Activated B cell treated with CpG ODN at 0.5 μM for 24 hours (primary cell): ENCODE data around the gene CERCAM. TPM values are rescaled to one million over a fixed set of nuclear protein-coding genes. Genes with fewer than 3 reads are reported as not detected.

Experiments
- ATAC-seq: fragments of 200-7000 bp; cut with Tn5 transposase; one replicate; pipeline ENCODE4 v1.10.0; 2021; ENCODE audit warnings: low read depth, mild to moderate bottlenecking, moderate library complexity
- CTCF ChIA-PET: fragments of 350-600 bp; sonication (Branson Sonifier 250); formaldehyde crosslinking; loops from one replicate; lab custom pipeline; 2021; ENCODE audit warnings: antibody characterized with exemption; lab: Charles Lee
- POLR2A ChIA-PET: fragments of 350-600 bp; sonication (Branson Sonifier 250); formaldehyde crosslinking; loops from one replicate; lab custom pipeline; 2021; ENCODE audit warnings: antibody characterized with exemption; lab: Charles Lee
- DNase-seq: peaks from one replicate; pipeline ENCODE4 v3.0.0; 2022
- H3K27ac Mint-ChIP-seq: one replicate; pipeline ENCODE4 v1.8.0; 2020; ENCODE audit warnings: mixed read lengths
- H3K27me3 Mint-ChIP-seq: one replicate; pipeline ENCODE4 v1.8.0; 2021; ENCODE audit warnings: mixed read lengths
- H3K36me3 Mint-ChIP-seq: one replicate; pipeline ENCODE4 v1.8.0; 2021; ENCODE audit warnings: low read depth, mixed read lengths
- H3K4me1 Mint-ChIP-seq: one replicate; pipeline ENCODE4 v1.8.0; 2021; ENCODE audit warnings: mixed read lengths
- H3K4me3 Mint-ChIP-seq: one replicate; pipeline ENCODE4 v1.8.0; 2020; ENCODE audit warnings: mild to moderate bottlenecking, mixed read lengths
- H3K9me3 Mint-ChIP-seq: one replicate; pipeline ENCODE4 v1.8.0; 2020; ENCODE audit warnings: mixed read lengths
- intact Hi-C: fragments of 100-400 bp; cut with micrococcal nuclease; formaldehyde crosslinking; loops from one replicate; pipeline ENCODE4 v1.15.1; 2024
- total RNA-seq: library from RNA; stranded (reverse); gene quantifications from 2 replicates; pipeline ENCODE4 v1.2.3, GENCODE V29; 2022
- TF ChIP-seq, protein P1 (sequence below): fragments of 200-600 bp; IDR thresholded peaks from one replicate; pipeline ENCODE4 v1.8.0; 2022; ENCODE audit warnings: antibody characterized with exemption, mild to moderate bottlenecking

CERCAM gene
- total RNA-seq, 1 donor from 2014 or later, result 1.7 TPM

- no peak for ATAC-seq
- Mint-ChIP-seq H3K4me1 (no peaks in the 10 kb centered on the region), H3K27ac (no peak overlapping the region), H3K27me3 (no peaks in the 10 kb centered on the region), H3K36me3 (no peaks in the 10 kb centered on the region), H3K4me3 (no peak overlapping the region), H3K9me3 (no peaks in the 10 kb centered on the region)
- POLR2A ChIA-PET, result no interaction called here
- TF ChIP-seq, protein P1, sequence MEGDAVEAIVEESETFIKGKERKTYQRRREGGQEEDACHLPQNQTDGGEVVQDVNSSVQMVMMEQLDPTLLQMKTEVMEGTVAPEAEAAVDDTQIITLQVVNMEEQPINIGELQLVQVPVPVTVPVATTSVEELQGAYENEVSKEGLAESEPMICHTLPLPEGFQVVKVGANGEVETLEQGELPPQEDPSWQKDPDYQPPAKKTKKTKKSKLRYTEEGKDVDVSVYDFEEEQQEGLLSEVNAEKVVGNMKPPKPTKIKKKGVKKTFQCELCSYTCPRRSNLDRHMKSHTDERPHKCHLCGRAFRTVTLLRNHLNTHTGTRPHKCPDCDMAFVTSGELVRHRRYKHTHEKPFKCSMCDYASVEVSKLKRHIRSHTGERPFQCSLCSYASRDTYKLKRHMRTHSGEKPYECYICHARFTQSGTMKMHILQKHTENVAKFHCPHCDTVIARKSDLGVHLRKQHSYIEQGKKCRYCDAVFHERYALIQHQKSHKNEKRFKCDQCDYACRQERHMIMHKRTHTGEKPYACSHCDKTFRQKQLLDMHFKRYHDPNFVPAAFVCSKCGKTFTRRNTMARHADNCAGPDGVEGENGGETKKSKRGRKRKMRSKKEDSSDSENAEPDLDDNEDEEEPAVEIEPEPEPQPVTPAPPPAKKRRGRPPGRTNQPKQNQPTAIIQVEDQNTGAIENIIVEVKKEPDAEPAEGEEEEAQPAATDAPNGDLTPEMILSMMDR, result no peak
- intact Hi-C loops, result no loop called here
- DNase-seq, result no peak
- CTCF ChIA-PET, result no interaction called here
Observed at GRCh38 chr9:128448746-128449145, 28.1 kb downstream of the CERCAM start.

DNA sequence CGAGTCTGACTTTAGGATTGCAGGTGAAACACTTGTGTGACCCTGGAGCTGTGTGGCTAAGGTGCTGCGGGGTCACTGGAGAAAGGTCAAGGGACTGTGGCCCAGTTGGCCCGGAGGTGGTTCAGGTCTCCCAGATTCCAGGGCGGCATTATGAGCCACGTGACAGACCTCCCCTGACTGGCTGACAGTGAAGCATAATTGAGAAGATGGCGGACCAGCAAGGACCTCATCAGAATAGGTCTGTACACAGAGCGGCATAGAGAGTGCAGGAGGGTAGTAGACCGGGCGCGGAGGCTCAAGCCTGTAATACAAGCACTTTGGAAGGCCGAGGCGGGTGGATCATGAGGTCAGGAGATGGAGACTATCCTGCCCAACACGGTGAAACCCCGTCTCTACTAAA, 34.3 kb downstream of the CERCAM start:
- CTCF ChIA-PET, result interaction anchor here (1.3 kb wide), 1 partner anchor 16 kb away, joined by 4 read pairs; no protein-coding TSS in a partner anchor
- peaks cover 13% of the 10 kb centered on the region for H3K36me3 Mint-ChIP-seq
- intact Hi-C loops, result loop anchor here (5.0 kb wide), 1 partner anchor 178 kb away; the partner anchor contains the start of genes GOLGA2 and SWI5
- no peaks in the 10 kb centered on the region for H3K9me3 Mint-ChIP-seq
- TF ChIP-seq, protein P1, result no peak
- peak overlapping the region; percentile 41 for H3K4me3 Mint-ChIP-seq
- peaks cover 14% of the 10 kb centered on the region for H3K4me1 Mint-ChIP-seq
- DNase-seq (no peak), ATAC-seq (no peak)
- peak overlapping the region; percentile 20 for H3K27ac Mint-ChIP-seq
- POLR2A ChIA-PET, result interaction anchor here (0.6 to 1.5 kb wide), 4 partner anchors 34 to 269 kb away, joined by 3 to 7 read pairs (median 4); partner anchors contain the start of genes GLE1, SPTAN1 and ZDHHC12
- H3K27me3 Mint-ChIP-seq, result no peaks in the 10 kb centered on the region

- ATAC-seq, result peak; percentile 88
- H3K9me3 Mint-ChIP-seq, result no peaks in the 10 kb centered on the region
- peak within 1 kb of the TSS; percentile 88 for H3K4me3 Mint-ChIP-seq
- H3K27ac Mint-ChIP-seq, result peak within 1 kb of the TSS; percentile 83
- H3K27me3 Mint-ChIP-seq, result no peaks in the 10 kb centered on the region
- TF ChIP-seq, protein P1, result no peak
- POLR2A ChIA-PET, result interaction anchor here (0.6 to 1.5 kb wide), 8 partner anchors 18 to 268 kb away, joined by 3 to 7 read pairs (median 3); partner anchors contain the start of genes GLE1, GOLGA2, SPTAN1 and SWI5
- H3K36me3 Mint-ChIP-seq, result peaks cover 23% of the 10 kb centered on the region
- intact Hi-C loops, result loop anchor here (1.0 to 5.0 kb wide), 8 partner anchors 17 to 268 kb away; partner anchors contain the start of genes CERCAM, COQ4, GLE1 and GOLGA2
- CTCF ChIA-PET, result interaction anchor here (1.3 kb wide), 1 partner anchor 17 kb away, joined by 4 read pairs; no protein-coding TSS in a partner anchor
- peaks cover 14% of the 10 kb centered on the region for H3K4me1 Mint-ChIP-seq
- DNase-seq, result peak; percentile 99
Observed at GRCh38 chr9:128455849-128456612, 35.4 kb downstream of the CERCAM start, which contains the start of gene ODF2. ODF2 (plus strand) TSS chr9:128456006; CDS start chr9:128456092, 86 bp downstream.

- ChIA-PET CTCF (interaction anchor here (0.9 kb wide), 1 partner anchor 18 kb away, joined by 5 read pairs; no protein-coding TSS in a partner anchor), POLR2A (no interaction called here)
- DNase-seq (peak; percentile 60), ATAC-seq (peak; percentile 62)
- intact Hi-C loops, result loop anchor here (1.0 to 5.0 kb wide), 8 partner anchors 18 to 268 kb away; partner anchors contain the start of genes CERCAM, COQ4, GLE1 and GOLGA2
- peak overlapping the region; percentile 88 for H3K4me3 Mint-ChIP-seq
- peak overlapping the region; percentile 83 for H3K27ac Mint-ChIP-seq
- no peaks in the 10 kb centered on the region for H3K9me3 Mint-ChIP-seq
- TF ChIP-seq, protein P1, result no peak
- H3K4me1 Mint-ChIP-seq, result peaks cover 14% of the 10 kb centered on the region
- peaks cover 29% of the 10 kb centered on the region for H3K36me3 Mint-ChIP-seq
- H3K27me3 Mint-ChIP-seq, result no peaks in the 10 kb centered on the region
Observed at GRCh38 chr9:128456613-128457061, 36.0 kb downstream of the CERCAM start.
